Adipose tissue (tissue), 3 donors: ENCODE data around the gene ZSCAN5B. TPM values are rescaled to one million over a fixed set of nuclear protein-coding genes. Genes with fewer than 3 reads are reported as not detected.
"Not testable (repeated sequence)": the region's sequence is repeated elsewhere in the genome, so short reads cannot be mapped to it uniquely, and the experiment has no call there.

Experiments used
- H3K27ac ChIP-seq: one replicate; pipeline ENCODE4 v1.5.1; 2013; ENCODE audit warnings: low read depth, low read length
- WGBS, 3 donors: extraction: QIAGEN DNeasy Blood & Tissue Kit; methylation state at CpG; one replicate each; pipeline ENCODE4 v1.1.7; 2013; 5-methylcytosine and 5-hydroxymethylcytosine counted together
- polyA plus RNA-seq, 3 donors: library from polyadenylated mRNA; stranded (reverse); fragments of 200-250 nt; gene quantifications; one replicate each; pipeline ENCODE4 v1.2.3, GENCODE V29; 2013
- donor health status: healthy with polysubstance abuse.
- donor health status: Bipolar disorder and iron deficiency.
- donor health status: healthy.

The ZSCAN5B gene
- polyA plus RNA-seq, 3 donors = 0.04 TPM; not detected in 2

DNA sequence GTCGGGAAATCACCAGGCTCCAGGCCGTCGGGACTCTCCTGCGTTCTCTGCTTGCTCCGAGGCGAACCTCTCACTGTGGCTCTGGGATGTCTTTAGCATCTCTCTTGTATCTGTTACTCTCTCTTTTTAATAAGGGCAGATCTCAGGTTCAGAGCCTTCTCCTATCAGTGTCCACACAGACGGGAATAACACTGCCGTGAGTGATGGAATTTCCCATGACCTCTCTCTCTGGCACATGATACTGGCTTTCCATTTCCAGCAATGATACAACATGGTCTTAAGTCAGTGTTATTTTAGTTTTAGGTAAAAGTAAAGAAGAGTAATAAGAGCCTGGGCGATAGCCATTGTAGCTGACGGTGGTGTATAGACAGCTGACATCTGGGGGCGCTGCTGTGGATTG is 47.2 kb downstream of the ZSCAN5B start:
- no peak overlapping the region for H3K27ac ChIP-seq
- WGBS, 3 donors = 85 to 92% (median 91%) methylated on average over 11 of the region's 11 CpGs

DNA sequence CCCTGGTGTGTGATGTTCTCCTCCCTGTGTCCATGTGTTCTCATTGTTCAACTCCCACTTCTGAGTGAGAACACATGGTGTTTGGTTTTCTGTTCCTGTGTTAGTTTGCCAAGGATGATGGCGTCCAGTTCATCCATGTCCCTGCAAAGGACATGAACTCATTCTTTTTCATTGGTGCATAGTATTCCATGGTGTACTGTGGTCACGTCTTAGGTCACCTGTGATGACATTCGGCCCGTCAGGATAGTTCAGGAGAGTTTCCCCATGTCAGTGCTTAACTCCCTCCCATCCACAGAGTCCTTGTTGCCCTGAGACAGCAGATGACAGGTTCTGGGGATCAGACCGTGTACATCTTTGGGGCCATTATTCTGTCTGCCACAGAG is 47.9 kb downstream of the ZSCAN5B start:
- H3K27ac ChIP-seq = no peak overlapping the region
- WGBS, 3 donors = 94 to 98% (median 98%) methylated on average over 5 of the region's 5 CpGs

DNA sequence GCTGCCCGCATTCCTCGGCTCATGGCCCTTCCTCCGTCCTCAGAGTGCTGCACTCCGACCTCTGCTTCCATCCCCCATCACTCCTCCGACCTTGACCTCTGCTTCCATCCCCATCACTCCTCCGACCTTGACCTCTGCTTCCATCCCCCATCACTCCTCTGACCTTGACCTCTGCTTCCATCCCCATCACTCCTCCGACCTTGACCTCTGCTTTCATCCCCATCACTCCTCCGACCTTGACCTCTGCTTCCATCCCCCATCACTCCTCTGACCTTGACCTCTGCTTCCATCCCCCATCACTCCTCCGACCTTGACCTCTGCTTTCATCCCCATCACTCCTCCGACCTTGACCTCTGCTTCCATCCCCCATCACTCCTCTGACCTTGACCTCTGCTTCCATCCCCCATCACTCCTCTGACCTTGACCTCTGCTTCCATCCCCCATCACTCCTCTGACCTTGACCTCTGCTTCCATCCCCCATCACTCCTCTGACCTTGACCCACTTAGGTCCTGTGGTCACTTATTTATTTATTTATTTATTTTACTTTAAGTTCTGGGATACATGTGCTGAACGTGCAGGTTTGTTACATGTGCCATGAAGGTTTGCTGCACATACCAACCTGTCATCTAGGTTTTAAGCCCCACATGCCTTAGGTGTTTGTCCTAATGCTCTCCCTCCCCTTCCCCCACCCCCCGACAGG is 48.5 kb downstream of the ZSCAN5B start:
- WGBS, 3 donors = 88 to 96% (median 94%) methylated on average over 12 of the region's 12 CpGs
- H3K27ac ChIP-seq = not testable (repeated sequence)

DNA sequence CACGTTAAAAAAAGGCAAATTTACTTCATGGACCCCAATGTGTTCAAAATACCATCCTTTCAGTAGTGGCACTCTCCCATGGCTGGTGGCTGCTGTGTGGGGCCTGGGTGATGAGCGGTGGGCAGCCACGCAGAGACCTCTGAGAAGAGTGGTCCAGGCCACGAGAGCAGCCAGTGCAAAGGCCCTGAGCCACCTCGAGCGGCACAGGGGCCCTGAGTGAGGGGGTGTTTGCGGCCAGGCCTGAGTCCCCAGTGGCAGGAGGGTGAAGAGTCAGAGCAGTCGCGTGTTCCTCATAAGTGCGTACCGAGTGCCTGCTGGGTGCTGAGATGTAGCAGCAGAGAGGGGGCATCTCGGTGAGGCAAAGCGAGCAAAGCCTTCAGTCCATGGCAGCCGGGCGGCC is 49.5 kb downstream of the ZSCAN5B start:
- 95 to 97% (median 95%) methylated on average over 15 of the region's 15 CpGs for whole genome bisulfite sequencing, 3 donors

DNA sequence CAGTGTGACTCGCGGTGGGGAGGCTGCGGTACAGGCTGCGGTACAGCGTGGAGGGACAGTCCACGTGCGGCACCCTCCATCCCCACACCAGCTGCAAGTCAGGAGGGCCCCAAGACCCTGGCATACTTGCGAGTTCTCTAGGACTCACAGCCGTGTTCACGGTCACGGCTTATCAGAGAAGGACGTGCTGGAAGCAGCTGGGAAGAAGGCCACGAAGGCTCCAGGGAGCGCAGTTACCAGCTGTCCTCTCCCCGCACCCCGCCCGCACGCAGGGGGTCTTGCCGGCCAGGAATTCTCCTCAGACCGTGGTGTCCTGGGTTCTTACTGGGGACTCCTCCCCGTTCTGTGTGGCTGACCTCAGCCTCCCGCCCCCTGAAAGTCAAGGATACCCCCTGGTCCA is 50.3 kb downstream of the ZSCAN5B start:
- WGBS, 3 donors = 63 to 94% (median 94%) methylated on average over 22 of the region's 22 CpGs
- no peak overlapping the region for H3K27ac ChIP-seq

More for the DNA sequence above, 49.5 kb downstream of the ZSCAN5B start:
- no peak overlapping the region for H3K27ac ChIP-seq

DNA sequence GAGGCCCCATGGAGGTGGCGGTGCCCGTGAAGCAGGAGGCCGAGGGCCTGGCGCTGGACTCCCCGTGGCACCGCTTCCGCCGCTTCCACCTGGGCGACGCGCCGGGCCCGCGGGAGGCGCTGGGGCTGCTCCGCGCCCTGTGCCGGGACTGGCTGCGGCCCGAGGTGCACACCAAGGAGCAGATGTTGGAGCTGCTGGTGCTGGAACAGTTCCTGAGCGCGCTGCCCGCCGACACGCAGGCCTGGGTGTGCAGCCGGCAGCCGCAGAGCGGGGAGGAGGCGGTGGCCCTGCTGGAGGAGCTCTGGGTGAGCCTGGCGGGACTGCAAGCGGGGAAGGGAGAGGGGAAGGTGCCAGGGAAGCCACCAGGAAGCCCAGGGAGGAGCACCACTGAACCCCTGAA is 50.7 kb downstream of the ZSCAN5B start:
- WGBS, 3 donors = 57 to 98% (median 97%) methylated on average over 28 to 31 of the region's 31 CpGs
- no peak overlapping the region for H3K27ac ChIP-seq

DNA sequence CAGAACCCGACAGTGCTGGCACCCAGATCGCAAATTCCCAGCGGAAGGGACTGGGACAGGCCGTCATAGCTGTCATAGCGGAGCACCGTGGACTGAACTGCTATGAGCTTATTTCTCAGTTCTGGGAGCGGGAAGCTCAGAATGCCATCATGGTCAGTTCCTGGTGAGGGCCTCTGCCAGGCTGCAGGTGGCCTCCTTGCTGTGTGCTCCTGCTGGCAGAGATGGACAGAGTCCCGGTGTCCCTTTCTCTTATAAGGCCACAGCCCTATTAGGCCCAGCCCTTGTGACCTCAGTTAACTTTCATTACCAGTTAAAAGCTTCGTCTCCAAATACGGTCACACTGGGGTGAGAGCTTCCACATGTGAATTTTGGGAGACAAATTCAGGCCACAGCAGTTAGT is 51.9 kb downstream of the ZSCAN5B start:
- 56 to 93% (median 90%) methylated on average over 10 of the region's 10 CpGs for WGBS, 3 donors
- no peak overlapping the region for H3K27ac ChIP-seq

DNA sequence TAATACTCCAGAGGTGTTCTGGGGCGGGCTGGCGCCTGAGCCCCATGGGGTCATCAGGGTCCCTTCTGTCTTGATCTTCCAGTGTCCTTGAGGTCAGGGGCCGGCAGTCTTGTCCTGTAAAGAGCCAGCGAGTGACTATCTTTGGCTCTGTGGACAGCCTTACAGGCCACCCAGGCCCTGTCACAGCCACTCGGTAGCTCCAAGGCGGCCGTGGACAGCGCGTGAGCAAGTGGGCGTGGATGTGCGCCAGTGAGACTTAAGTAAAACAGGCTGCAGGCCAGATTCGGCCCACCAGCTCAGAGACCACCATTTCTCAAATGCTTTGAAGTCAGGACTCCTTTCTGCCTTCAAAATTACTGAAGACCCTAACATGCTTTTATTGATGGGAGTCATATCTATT is 52.8 kb downstream of the ZSCAN5B start:
- WGBS, 3 donors = 77 to 89% (median 86%) methylated on average over 12 of the region's 12 CpGs
- H3K27ac ChIP-seq = no peak overlapping the region

DNA sequence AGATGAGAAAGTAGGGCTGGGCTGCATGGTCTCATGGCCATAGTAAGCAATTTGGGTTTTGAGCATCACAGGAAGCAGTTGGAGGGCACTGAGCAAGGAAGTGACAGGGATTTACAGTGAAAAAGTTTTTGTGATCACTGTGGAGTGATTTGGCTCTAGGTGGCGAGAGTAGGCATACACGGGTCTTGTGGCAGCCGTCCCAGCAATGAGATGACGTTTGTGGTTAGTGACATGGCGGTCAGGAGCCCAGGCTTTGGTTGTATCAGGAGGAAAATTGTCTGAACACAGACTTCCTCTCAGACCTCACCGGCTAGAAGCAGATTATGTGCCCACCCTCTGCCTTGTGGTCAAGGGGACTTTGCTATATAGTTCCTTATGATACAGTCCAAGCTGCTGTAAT is 53.2 kb downstream of the ZSCAN5B start:
- WGBS, 3 donors = 40 to 57% (median 46%) methylated on average over 6 of the region's 6 CpGs
- no peak overlapping the region for H3K27ac ChIP-seq

DNA sequence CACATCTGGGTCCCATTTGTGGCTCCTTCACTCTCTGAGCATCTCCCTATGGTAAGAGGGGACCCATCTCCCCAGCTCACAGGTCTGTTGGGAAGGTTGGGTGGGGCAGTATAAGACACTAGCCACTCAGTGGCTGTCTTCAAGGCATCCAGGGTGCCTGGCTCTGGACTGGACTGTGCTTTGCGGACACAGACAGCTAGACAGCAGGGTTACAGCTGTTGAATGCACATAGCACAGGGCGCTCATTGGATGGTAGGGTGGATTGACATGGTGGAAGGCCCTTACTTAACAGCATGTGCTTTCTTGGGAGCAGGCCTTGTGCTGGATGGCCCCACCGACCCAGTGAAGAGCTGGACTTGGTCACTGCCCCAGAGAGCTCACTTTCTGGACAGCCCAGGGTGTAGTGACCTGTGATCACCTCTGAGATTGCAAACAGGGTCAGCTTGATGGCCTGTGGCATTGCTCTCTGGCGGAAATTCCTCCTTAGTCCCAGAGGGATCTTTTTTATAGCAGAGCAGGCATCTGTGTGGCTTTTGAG is 54.6 kb downstream of the ZSCAN5B start:
- WGBS, 3 donors = 75 to 86% (median 84%) methylated on average over 4 of the region's 4 CpGs
- no peak overlapping the region for H3K27ac ChIP-seq

DNA sequence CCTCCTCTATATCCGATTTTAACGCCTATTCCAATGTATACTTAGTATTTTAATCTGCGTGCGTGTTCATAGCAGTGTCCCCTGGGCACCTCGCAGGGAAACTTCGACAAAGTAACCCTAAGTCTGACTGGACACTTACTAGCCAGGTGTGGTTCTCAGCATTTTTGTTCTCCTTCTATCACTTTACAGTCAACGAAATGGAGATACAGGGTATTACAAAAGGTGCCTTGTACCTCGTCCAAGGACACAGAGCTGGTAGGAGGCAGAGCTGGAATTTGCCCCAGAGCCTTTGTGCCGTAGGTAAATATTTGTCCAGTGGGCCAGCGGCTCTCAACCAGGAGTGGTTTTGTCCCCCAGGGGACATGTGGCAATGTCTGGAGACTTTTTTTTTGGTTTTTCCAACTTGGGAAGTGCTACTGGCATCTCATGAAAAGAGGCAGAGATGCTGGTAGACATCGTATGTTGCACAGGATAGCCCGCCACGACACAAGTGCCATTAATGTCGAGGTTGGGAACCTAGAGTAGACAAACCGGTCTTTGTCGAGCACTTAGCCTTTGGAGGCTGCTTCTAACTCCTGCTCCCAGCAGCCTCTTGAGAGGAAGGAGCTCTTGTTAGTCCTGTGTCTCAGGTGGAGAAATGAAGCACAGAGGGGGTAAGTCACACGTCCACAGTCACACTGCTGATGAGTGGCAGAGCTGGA is 55.3 kb downstream of the ZSCAN5B start:
- H3K27ac ChIP-seq = no peak overlapping the region
- 19 to 74% (median 64%) methylated on average over 17 of the region's 17 CpGs for WGBS, 3 donors

DNA sequence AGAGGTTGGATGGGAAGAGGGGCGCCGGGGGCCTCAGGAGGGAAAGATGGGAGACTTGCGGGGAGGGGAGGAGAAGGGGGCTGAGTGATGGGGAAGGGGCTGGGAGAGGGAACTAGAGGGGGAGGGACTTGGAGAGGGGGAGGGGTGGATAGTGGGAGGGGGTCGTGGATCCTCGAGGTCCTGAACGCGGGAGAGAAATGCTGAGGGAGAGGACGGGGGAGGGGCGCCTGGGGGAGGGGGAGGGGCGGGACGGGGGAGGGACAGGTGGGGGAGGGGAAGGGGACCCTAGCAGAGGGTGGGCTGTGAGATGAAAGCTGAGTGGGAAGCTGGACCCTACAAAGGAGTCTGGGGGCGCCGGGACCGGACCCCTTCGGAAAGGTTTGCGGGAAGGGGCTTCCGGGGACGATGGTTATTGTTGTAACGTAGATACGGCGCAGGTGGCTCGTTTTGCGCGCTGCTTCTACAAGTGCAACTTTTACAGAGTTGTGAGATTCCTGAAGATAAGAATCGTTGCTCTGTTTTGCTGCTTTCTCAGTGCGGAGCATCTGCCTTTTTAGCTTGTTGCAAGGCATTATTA is 56.1 kb downstream of the ZSCAN5B start:
- H3K27ac ChIP-seq = no peak overlapping the region
- WGBS, 3 donors = 1 to 2% (median 1%) methylated on average over 18 to 24 of the region's 26 CpGs

DNA sequence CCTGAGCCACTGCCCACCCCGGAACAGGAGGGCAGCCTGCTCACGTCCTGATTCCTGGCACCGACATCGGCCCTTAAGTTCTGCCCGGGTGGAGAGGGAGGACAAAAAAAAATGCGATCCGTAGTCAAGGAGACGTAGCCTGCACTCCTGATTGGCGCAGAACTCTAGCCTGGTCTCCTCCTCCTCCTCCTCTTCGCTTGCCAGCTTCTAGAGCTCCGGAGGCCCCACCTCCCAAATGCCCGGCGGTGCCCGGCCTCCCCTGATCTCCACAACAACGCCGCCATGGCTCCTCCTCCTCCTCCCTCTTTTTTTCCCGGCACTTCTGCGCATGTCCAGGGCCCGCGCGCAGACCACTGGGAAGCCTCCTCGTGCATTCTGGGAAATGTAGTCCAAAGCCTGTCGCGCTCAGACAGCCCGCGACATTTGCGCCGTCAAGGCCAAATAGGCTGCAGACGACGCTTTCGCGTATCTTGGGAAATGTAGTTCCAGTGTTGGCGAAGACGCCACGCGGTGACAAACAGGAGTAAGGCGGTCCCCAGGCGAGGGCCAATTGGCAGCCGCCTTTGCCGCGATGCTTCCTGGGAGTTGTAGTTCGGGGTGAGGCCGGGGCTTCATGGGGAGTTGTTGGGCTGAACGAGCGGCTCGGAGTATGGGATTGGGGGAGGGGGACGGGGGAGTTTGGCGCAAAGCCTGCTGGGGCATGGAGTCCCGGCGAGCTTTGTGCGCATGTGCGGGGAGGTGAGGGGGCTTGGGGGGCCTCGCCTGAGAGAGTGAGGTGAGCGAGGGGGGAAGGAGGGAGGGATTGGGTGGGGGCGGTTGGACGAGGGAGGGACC is 56.8 kb downstream of the ZSCAN5B start, which contains the start of gene ZNF444:
TSS of gene ZNF444 (plus strand) at position 705 of the 834 bp plus-strand sequence. CDS start 5,625 bp downstream, outside the sequence.
- WGBS, 3 donors = 1% methylated on average over 54 to 55 of the region's 56 CpGs
- no peak within 1 kb of the TSS for H3K27ac ChIP-seq

DNA sequence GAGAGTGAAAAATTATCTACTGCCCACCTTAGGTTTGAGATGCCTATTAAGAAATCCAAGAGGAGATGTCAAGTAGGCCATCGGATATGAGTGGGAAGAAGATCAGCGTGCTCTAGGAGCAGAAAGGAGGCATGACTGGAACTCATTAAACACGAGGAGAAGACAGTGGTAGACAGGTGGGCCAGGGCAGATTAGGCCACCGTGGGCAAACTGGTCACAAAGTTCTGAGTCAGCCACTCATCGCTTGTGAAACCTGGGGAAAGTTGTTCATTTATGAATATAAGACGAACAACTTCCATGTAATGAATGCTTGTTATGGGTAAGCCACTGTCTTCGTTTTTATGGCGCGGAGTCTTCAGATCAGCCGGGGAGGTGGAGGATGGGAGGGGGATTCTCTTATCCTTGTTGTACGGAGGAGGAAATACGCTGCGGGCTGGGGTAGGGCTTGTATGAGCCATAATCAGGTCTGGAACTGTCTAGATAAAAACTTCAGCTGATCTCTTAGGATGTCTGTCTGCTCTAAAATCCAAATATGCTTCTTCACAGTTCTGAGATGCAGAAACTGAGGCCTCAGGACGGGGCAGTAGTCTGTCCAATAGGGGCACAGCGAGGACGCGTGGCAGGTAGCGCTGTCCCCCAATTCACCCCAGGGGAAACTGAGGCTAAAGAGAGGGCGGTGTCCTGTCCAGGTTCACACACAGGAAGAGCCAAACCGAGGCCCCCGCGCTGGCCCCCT is 57.6 kb downstream of the ZSCAN5B start:
- H3K27ac ChIP-seq = no peak overlapping the region
- 24 to 26% (median 26%) methylated on average over 22 of the region's 22 CpGs for whole genome bisulfite sequencing, 3 donors
